UCSD-AML1 (cell line): ENCODE measurements around the gene UGT1A7.
"Not testable (repeated sequence)": the region's sequence is repeated elsewhere in the genome, so short reads cannot be mapped to it uniquely, and the experiment has no call there.

Experiments used
- DNase-seq: peaks from one replicate; lab custom pipeline; 2025; ENCODE audit not compliant: unreplicated experiment; lab: John Stamatoyannopoulos, UW

UGT1A7 gene

GRCh38 chr2:233712611-233713261 lies 31.0 kb downstream of the UGT1A7 start, which contains the start of gene UGT1A5:
UGT1A5 (plus strand) TSS chr2:233712907; CDS start chr2:233712992, 85 bp downstream.
- DNase-seq = no peak

GRCh38 chr2:233713262-233713615 lies 31.5 kb downstream of the UGT1A7 start:
- DNase-seq = no peak

- no peak for DNase-seq
Measured at GRCh38 chr2:233714121-233714520, 32.4 kb downstream of the UGT1A7 start.

- no peak for DNase-seq
Measured at GRCh38 chr2:233718552-233718951, 36.9 kb downstream of the UGT1A7 start, which contains the start of gene UGT1A4. UGT1A4 (plus strand) TSS chr2:233718736; CDS start chr2:233718821, 85 bp downstream.

- DNase-seq = no peak
Measured at GRCh38 chr2:233728723-233729301, 47.1 kb downstream of the UGT1A7 start, which contains the start of gene UGT1A3. UGT1A3 (plus strand) TSS chr2:233729042; CDS start chr2:233729127, 85 bp downstream.

- DNase-seq = not testable (repeated sequence)
Measured at GRCh38 chr2:233736868-233737653, 55.4 kb downstream of the UGT1A7 start.

GRCh38 chr2:233740870-233741269 lies 59.2 kb downstream of the UGT1A7 start:
- DNase-seq = no peak

- DNase-seq = no peak
Measured at GRCh38 chr2:233743464-233744259, 62.0 kb downstream of the UGT1A7 start.

GRCh38 chr2:233745073-233745755 lies 63.5 kb downstream of the UGT1A7 start:
- no peak for DNase-seq

- not testable (repeated sequence) for DNase-seq
Measured at GRCh38 chr2:233745838-233746237, 64.1 kb downstream of the UGT1A7 start.

- no peak for DNase-seq
Measured at GRCh38 chr2:233746475-233747282, 65.0 kb downstream of the UGT1A7 start.

- DNase-seq = no peak
Measured at GRCh38 chr2:233747283-233747544, 65.5 kb downstream of the UGT1A7 start.

GRCh38 chr2:233750689-233751088 lies 69.0 kb downstream of the UGT1A7 start:
- DNase-seq = not testable (repeated sequence)

GRCh38 chr2:233751212-233752009 lies 69.7 kb downstream of the UGT1A7 start:
- not testable (repeated sequence) for DNase-seq

- no peak for DNase-seq
Measured at GRCh38 chr2:233754872-233755611, 73.3 kb downstream of the UGT1A7 start.

- no peak for DNase-seq
Measured at GRCh38 chr2:233756429-233757081, 74.9 kb downstream of the UGT1A7 start.

GRCh38 chr2:233758141-233758540 lies 76.4 kb downstream of the UGT1A7 start:
- no peak for DNase-seq

GRCh38 chr2:233758849-233759248 lies 77.1 kb downstream of the UGT1A7 start:
- DNase-seq = no peak
